H1 (cell line): ENCODE measurements around the gene SMDT1. TPM values are rescaled to one million over a fixed set of nuclear protein-coding genes. Genes with fewer than 3 reads are reported as not detected.

Source experiments
- CTCF ChIA-PET: fragments of 300-600 bp; sonication (Branson Sonifier 250); formaldehyde crosslinking; loops from one replicate; lab custom pipeline; 2021; ENCODE audit not compliant: partially characterized antibody; lab: Charles Lee
- POLR2A ChIA-PET: fragments of 300-600 bp; sonication (Branson Sonifier 250); formaldehyde crosslinking; loops from one replicate; lab custom pipeline; 2021; ENCODE audit warnings: inconsistent platforms; ENCODE audit not compliant: partially characterized antibody; lab: Charles Lee
- DNase-seq, 2 experiments: peaks; one replicate each; pipeline versions ENCODE4 v3.0.0 to v3.0.0-alpha.2; 2010 to 2022; ENCODE audit warnings: low spot score in 2 of 2, low read depth in 1 of 2, mixed read lengths in 1 of 2
- FAIRE-seq: peaks from 2 replicates; lab custom pipeline; 2011; peaks lifted over from hg19 to GRCh38; lab: Jason Lieb, UNC
- H2AFZ ChIP-seq: 2 replicates; pipeline ENCODE4 v1.8.1; 2012; ENCODE audit warnings: low read length, inconsistent platforms
- H2AK5ac ChIP-seq: 2 replicates; pipeline ENCODE4 v1.6.1; 2013; ENCODE audit warnings: low read depth, low read length
- H2BK120ac ChIP-seq: replicated peaks from 2 replicates; pipeline ENCODE3; 2013; ENCODE audit warnings: low read depth, low read length, inconsistent platforms
- H2BK12ac ChIP-seq: 2 replicates; pipeline ENCODE4 v1.6.1; 2013; ENCODE audit warnings: low read depth, low read length
- H2BK15ac ChIP-seq: 2 replicates; pipeline ENCODE4 v1.6.1; 2013; ENCODE audit warnings: low read length
- H2BK20ac ChIP-seq: 2 replicates; pipeline ENCODE4 v1.6.1; 2013; ENCODE audit warnings: low read length
- H2BK5ac ChIP-seq: 2 replicates; pipeline ENCODE4 v1.6.1; 2013; ENCODE audit warnings: low read depth, low read length
- H3K14ac ChIP-seq: 2 replicates; pipeline ENCODE4 v1.6.1; 2013; ENCODE audit warnings: inconsistent platforms; ENCODE audit not compliant: insufficient read length
- H3K18ac ChIP-seq: 2 replicates; pipeline ENCODE4 v1.6.1; 2013; ENCODE audit warnings: low read length; ENCODE audit errors: extremely low read depth
- H3K23ac ChIP-seq: 2 replicates; pipeline ENCODE4 v1.6.1; 2013; ENCODE audit warnings: inconsistent platforms; ENCODE audit not compliant: insufficient read length
- H3K23me2 ChIP-seq: 2 replicates; pipeline ENCODE4 v1.6.1; 2013; ENCODE audit warnings: low read depth, low read length
- H3K27ac ChIP-seq: 2 replicates; pipeline ENCODE4 v1.6.1; 2011; ENCODE audit warnings: low read depth, low read length, inconsistent platforms
- H3K27me3 ChIP-seq, 4 experiments: replicated peaks in 1 of 4; 1 replicate in 1 of 4; 2 replicates in 3 of 4; pipeline versions ENCODE4 v1.6.1 to v1.8.1; 2011 to 2013; ENCODE audit warnings: low read length in 3 of 4, mild to moderate bottlenecking in 3 of 4, inconsistent platforms in 2 of 4, mixed read lengths in 2 of 4, moderate library complexity in 1 of 4; ENCODE audit not compliant: control insufficient read depth in 3 of 4, insufficient read depth in 3 of 4; ENCODE audit errors: extremely low read depth in 1 of 4
- H3K36me3 ChIP-seq, 4 experiments: 2 replicates each; pipeline versions ENCODE4 v1.6.1 to v1.8.1; 2011 to 2013; ENCODE audit warnings: mild to moderate bottlenecking in 4 of 4, low read length in 3 of 4, moderate library complexity in 2 of 4, control low read depth in 1 of 4, inconsistent platforms in 1 of 4; ENCODE audit not compliant: insufficient read depth in 4 of 4, control insufficient read depth in 2 of 4
- H3K4ac ChIP-seq: replicated peaks from 2 replicates; pipeline ENCODE3; 2013; ENCODE audit warnings: low read length, low read depth, mixed read lengths, inconsistent platforms; ENCODE audit not compliant: insufficient read length
- H3K4me1 ChIP-seq, 4 experiments: replicated peaks in 1 of 4; 1 replicate in 1 of 4; 2 replicates in 3 of 4; pipeline versions ENCODE4 v1.6.1 to v1.8.1; 2011 to 2013; ENCODE audit warnings: low read length in 3 of 4, inconsistent platforms in 2 of 4, mixed read lengths in 1 of 4; ENCODE audit not compliant: insufficient read depth in 4 of 4, control insufficient read depth in 3 of 4
- H3K4me2 ChIP-seq, 2 experiments: 2 replicates each; pipeline versions ENCODE4 v1.6.1 to v1.8.1; 2011 to 2013; ENCODE audit warnings: low read depth in 2 of 2, low read length in 2 of 2, control low read depth in 1 of 2, inconsistent platforms in 1 of 2, mild to moderate bottlenecking in 1 of 2; ENCODE audit not compliant: insufficient read depth in 1 of 2
- H3K4me3 ChIP-seq, 4 experiments: fragments of 200-600, 300-600 bp in 1 of 4; sonication (generic), shearing (Covaris generic), sonication (Bioruptor Twin) in 1 of 4; 2 replicates each; pipeline versions ENCODE4 v1.5.1 to v1.8.1; 2011 to 2016; ENCODE audit warnings: low read length in 4 of 4, low read depth in 3 of 4, control low read depth in 2 of 4, inconsistent platforms in 2 of 4, mild to moderate bottlenecking in 2 of 4, mixed read lengths in 1 of 4, moderate library complexity in 1 of 4; ENCODE audit not compliant: insufficient read depth in 2 of 4; ENCODE audit errors: extremely low read depth in 1 of 4
- H3K56ac ChIP-seq: replicated peaks from 2 replicates; pipeline ENCODE3; 2013; ENCODE audit warnings: low read depth, mild to moderate bottlenecking, mixed read lengths, low read length, inconsistent platforms; ENCODE audit not compliant: insufficient read length
- H3K79me1 ChIP-seq: 2 replicates; pipeline ENCODE4 v1.6.1; 2013; ENCODE audit warnings: low read depth, low read length, control low read depth
- H3K79me2 ChIP-seq, 2 experiments: 2 replicates each; pipeline versions ENCODE4 v1.6.1 to v1.8.1; 2012 to 2013; ENCODE audit warnings: low read length in 2 of 2, mild to moderate bottlenecking in 2 of 2, inconsistent platforms in 1 of 2; ENCODE audit not compliant: insufficient read depth in 2 of 2, control insufficient read depth in 1 of 2
- H3K9ac ChIP-seq, 4 experiments: replicated peaks in 1 of 4; 1 replicate in 1 of 4; 2 replicates in 3 of 4; pipeline versions ENCODE4 v1.6.1 to v1.8.1; 2011 to 2013; ENCODE audit warnings: low read depth in 3 of 4, low read length in 3 of 4, control low read depth in 2 of 4, mild to moderate bottlenecking in 2 of 4, moderate library complexity in 2 of 4, inconsistent platforms in 1 of 4; ENCODE audit errors: extremely low read depth in 1 of 4
- H3K9me3 ChIP-seq, 2 experiments: 2 replicates each; pipeline versions ENCODE4 v1.6.1 to v1.8.1; 2012 to 2013; ENCODE audit warnings: mild to moderate bottlenecking in 2 of 2, moderate library complexity in 2 of 2, control low read depth in 1 of 2, inconsistent platforms in 1 of 2, low read depth in 1 of 2, low read length in 1 of 2, mixed read lengths in 1 of 2; ENCODE audit not compliant: insufficient read depth in 2 of 2
- H4K20me1 ChIP-seq, 2 experiments: replicated peaks in 1 of 2; 2 replicates each; pipeline versions ENCODE3 to v1.8.1; 2011 to 2013; ENCODE audit warnings: inconsistent platforms in 2 of 2, low read length in 2 of 2, mild to moderate bottlenecking in 1 of 2; ENCODE audit not compliant: insufficient read depth in 2 of 2, control insufficient read depth in 1 of 2
- H4K5ac ChIP-seq: 2 replicates; pipeline ENCODE4 v1.6.1; 2013; ENCODE audit warnings: low read length, low read depth, mixed read lengths, inconsistent platforms; ENCODE audit not compliant: insufficient read length
- H4K8ac ChIP-seq: 2 replicates; pipeline ENCODE4 v1.8.0; 2013; ENCODE audit warnings: mild to moderate bottlenecking, moderate library complexity, low read length, inconsistent platforms; ENCODE audit not compliant: insufficient read depth; ENCODE audit errors: extremely low read depth
- H4K91ac ChIP-seq: replicated peaks from 2 replicates; pipeline ENCODE3; 2013; ENCODE audit warnings: low read length, mixed read lengths, inconsistent platforms; ENCODE audit not compliant: insufficient read length
- JUN ChIP-seq: IDR thresholded peaks from 2 replicates; pipeline ENCODE4 v1.6.1; 2011; ENCODE audit warnings: low read depth, mild to moderate bottlenecking, improper control_type of control experiment, low read length
- MAX ChIP-seq: IDR thresholded peaks from 2 replicates; pipeline ENCODE4 v1.6.1; 2012; ENCODE audit warnings: inconsistent platforms
- ZNF274 ChIP-seq: IDR thresholded peaks from 2 replicates; pipeline ENCODE4 v1.7.0; 2012; ENCODE audit warnings: low read length, borderline replicate concordance; ENCODE audit errors: extremely low read depth
- WGBS, 2 experiments: shearing (Covaris generic) in 1 of 2; methylation state at CpG; one replicate each; pipeline versions ENCODE4 v1.1.6 to v1.1.7; 2013 to 2015; ENCODE audit warnings: low lambda C conversion rate in 2 of 2, mixed read lengths in 2 of 2, inconsistent platforms in 1 of 2, low coverage in 1 of 2, missing lambda C conversion rate in 1 of 2; ENCODE audit not compliant: insufficient replicate concordance in 2 of 2, insufficient coverage in 1 of 2, insufficient read length in 1 of 2; ENCODE audit errors: extremely low coverage in 1 of 2, missing lambda C conversion rate in 1 of 2; 5-methylcytosine and 5-hydroxymethylcytosine counted together
- polyA plus RNA-seq, 7 experiments: library from polyadenylated mRNA; depleted of rRNA in 3 of 7; stranded (reverse) in 5 of 7; unstranded in 2 of 7; fragments of >200 nt in 5 of 7; fragments of 200-250 nt in 2 of 7; gene quantifications; 1 replicate in 5 of 7; 2 replicates in 1 of 7; 4 replicates in 1 of 7; pipeline versions ENCODE4 v1.2.1 to v1.2.3, GENCODE V29; 2011 to 2013; ENCODE audit warnings: missing spikeins in 2 of 7, mixed read lengths in 2 of 7
- total RNA-seq: library from RNA; stranded (reverse); fragmentation: NEBNext Ultra II Directional; extraction: Animal tissue kit (Norgen Biotek cat#: 25700); gene quantifications from 2 replicates; pipeline ENCODE4 v1.2.1, GENCODE V29; 2021

Gene SMDT1
- total and polyA plus RNA-seq, 2 of the 8 experiments (the other 6 are each of a cell fraction or from before 2014, with no cell fraction given): 34.9 to 35.6 TPM

DNA sequence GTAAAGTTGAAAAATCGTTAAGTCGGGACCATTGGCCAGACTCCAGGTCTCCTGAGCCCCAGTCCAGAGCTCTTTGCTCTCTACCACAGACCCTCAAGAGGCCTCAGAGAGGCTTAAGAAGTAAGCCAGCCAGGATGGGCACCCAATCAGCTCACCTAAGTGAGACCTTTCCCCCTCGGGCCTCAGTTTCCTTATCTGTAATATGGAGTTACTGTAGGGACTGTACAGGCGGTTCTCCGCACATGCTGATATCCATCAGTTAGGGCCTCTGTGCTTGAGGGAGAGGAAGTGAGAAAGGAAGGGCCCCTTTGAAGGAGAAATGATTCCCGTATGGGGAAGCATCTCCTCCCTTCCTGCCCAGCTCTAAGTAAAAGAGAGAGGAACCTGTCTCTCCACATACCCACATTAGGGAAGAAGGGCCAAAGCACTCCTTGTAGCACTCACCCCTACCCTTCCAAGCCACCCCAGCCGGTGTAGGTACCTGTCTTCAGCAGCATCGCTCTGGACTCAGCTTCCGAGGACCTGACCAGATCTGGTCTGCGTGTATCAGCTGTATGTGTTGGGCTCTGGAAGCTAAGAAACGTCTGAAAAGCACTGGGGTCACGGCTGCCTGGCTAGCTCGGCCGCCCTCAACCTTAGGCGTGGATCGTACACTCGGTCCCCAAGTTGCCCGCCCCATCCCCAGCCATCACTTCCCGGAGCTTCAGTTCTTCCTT lies 9.5 kb upstream of the SMDT1 start:
- DNase-seq (no peak), FAIRE-seq (no peak)
- Histone ChIP-seq H3K4ac (no peak overlapping the region), H4K91ac (peak overlapping the region; percentile 8), H2BK120ac (no peak overlapping the region), H3K23me2 (peaks cover 8% of the 10 kb centered on the region; the same call in 1 of the 2 replicates), H3K27ac (peak overlapping the region; percentile 16; the same call in 1 of the 2 replicates), H2BK12ac (peak overlapping the region; percentile 94; the same call in 1 of the 2 replicates), H3K14ac (no peak overlapping the region), H3K4me1 (peaks cover 2 to 32% (median 18%) of the 10 kb centered on the region in 4 experiments), H3K23ac (no peak overlapping the region), H4K20me1 (no peaks in the 10 kb centered on the region), H3K9me3 (no peaks in the 10 kb centered on the region), H3K27me3 (peaks cover 0 to 9% (median 4%) of the 10 kb centered on the region in 4 experiments; a peak in 2 of 7 replicates), H3K36me3 (no peaks in the 10 kb centered on the region; a peak in 2 of 8 replicates), H4K8ac (peak overlapping the region; percentile 83), H3K79me1 (no peaks in the 10 kb centered on the region), H2BK5ac (peak overlapping the region; percentile 78; the same call in 1 of the 2 replicates), H2AFZ (peak overlapping the region; percentile 62), H2BK15ac (peak overlapping the region; percentile 97; the same call in 1 of the 2 replicates), H3K4me2 (peak overlapping the region; percentile 90 to 99), H3K56ac (peak overlapping the region; percentile 74), H3K18ac (peak overlapping the region; percentile 87), H4K5ac (no peak overlapping the region), H3K9ac (peak overlapping the region in 3 of 4 experiments; percentile 45 to 57 (median 49); a peak in 5 of 7 replicates), H2BK20ac (no peak overlapping the region), H3K79me2 (no peaks in the 10 kb centered on the region), H3K4me3 (peak overlapping the region; percentile 36 to 71 (median 62)), H2AK5ac (no peak overlapping the region)
- 31% methylated on average over 18 of the region's 19 CpGs; no CpG with 5 or more reads in 1 of the 2 experiments for WGBS, 2 experiments
- ChIA-PET POLR2A (interaction anchor here (0.9 to 3.8 kb wide), 4 partner anchors 9 to 75 kb away, joined by 3 to 24 read pairs (median 10); partner anchors contain the start of genes NDUFA6 and SMDT1), CTCF (interaction anchor here (1.0 to 1.6 kb wide), 5 partner anchors 9 to 104 kb away, joined by 3 to 10 read pairs (median 4); partner anchors contain the start of gene NDUFA6)
- TF ChIP-seq JUN (no peak), MAX (peak; percentile 23; the same call in 1 of the 2 replicates), ZNF274 (no peak)
